Vagina (tissue), 2 donors: Measurements from ENCODE around the gene TMEM234. TPM values are rescaled to one million over a fixed set of nuclear protein-coding genes. Genes with fewer than 3 reads are reported as not detected.

Source experiments
- DNase-seq, 2 donors: peaks; one replicate each; pipeline ENCODE4 v3.0.0-alpha.2; 2017; ENCODE audit errors: extremely low spot score in 2 of 2
- H3K27ac ChIP-seq: fragments of 200-600 bp; sonication (generic); one replicate; pipeline ENCODE4 v1.5.1; 2019
- H3K27me3 ChIP-seq: fragments of 200-600 bp; sonication (generic); one replicate; pipeline ENCODE4 v1.5.1; 2019
- H3K36me3 ChIP-seq, 2 donors: fragments of 200-600 bp; sonication (generic); one replicate each; pipeline ENCODE4 v1.5.1; 2017 to 2019
- H3K4me1 ChIP-seq: fragments of 200-600 bp; sonication (generic); one replicate; pipeline ENCODE4 v1.5.1; 2019
- H3K4me3 ChIP-seq, 2 donors: fragments of 200-600 bp; sonication (generic); 1 replicate in 1 of 2; 2 replicates in 1 of 2; pipeline ENCODE4 v1.5.1; 2016 to 2019
- H3K9me3 ChIP-seq: fragments of 200-600 bp; sonication (generic); one replicate; pipeline ENCODE4 v1.5.1; 2019
- POLR2A ChIP-seq, 2 donors: fragments of 450-650 bp; IDR thresholded peaks; one replicate each; pipeline ENCODE4 v1.6.1; 2017; ENCODE audit warnings: antibody characterized with exemption in 2 of 2, mild to moderate bottlenecking in 2 of 2, moderate library complexity in 2 of 2
- POLR2AphosphoS5 ChIP-seq, 2 donors: sonication (generic); formaldehyde crosslinking; IDR thresholded peaks; one replicate each; pipeline ENCODE4 v1.9.0; 2017; ENCODE audit warnings: antibody characterized with exemption in 2 of 2, mild to moderate bottlenecking in 2 of 2, low read depth in 1 of 2; ENCODE audit not compliant: insufficient read depth in 1 of 2
- intact Hi-C: fragments of 100-400 bp; cut with DNase I; formaldehyde crosslinking; loops from one replicate; pipeline ENCODE4 v1.15.1; 2023
- total RNA-seq: library from RNA; depleted of rRNA; stranded (reverse); fragments of >200 nt; gene quantifications from one replicate; pipeline ENCODE4 v1.2.3, GENCODE V29; 2016
- TF ChIP-seq, protein P1 (sequence below), 3 experiments: fragments of 450-650 bp in 2 of 3; fragments of 200-600 bp in 1 of 3; sonication (generic) in 1 of 3; IDR thresholded peaks; one replicate each; pipeline ENCODE4 v1.5.1; 2017 to 2019; ENCODE audit warnings: antibody characterized with exemption in 3 of 3, mild to moderate bottlenecking in 2 of 3, moderate library complexity in 2 of 3

The TMEM234 gene
- total RNA-seq: 8.3 TPM

DNA sequence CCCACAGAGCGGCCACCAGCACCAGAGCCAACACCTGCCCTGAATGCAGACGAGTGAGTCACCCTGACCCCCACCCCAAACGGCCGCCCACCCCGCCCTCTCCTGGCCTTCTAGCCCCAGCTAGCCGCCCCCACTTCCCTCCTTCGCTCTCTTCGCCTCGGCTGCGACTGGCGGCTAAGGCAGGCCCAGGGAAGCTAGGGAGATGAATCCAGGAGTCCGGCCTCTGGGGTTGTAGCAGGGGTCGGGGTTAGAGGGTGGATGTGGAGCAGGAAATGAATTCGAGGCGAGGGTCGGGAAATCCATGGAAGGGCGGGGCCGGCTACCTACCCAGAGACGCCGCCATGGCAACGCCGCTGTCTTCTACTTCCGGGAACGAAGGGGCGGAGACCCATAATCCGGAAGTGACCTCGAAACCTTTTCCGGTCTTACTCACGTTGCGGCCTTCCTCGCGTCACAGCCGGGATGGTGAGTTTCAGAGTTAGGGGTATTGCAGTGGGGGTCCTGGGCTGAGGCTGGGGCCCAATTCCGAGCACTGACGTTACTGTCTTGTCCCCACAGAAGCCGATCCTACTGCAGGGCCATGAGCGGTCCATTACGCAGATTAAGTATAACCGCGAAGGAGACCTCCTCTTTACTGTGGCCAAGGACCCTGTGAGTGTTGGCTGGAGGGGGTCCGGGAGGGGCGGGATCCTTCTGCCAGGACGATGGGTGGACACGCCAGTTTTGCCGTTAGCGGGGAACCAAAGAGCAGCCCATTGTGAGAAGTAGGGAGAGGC, at the start of gene TMEM234, which contains the start of gene EIF3I:
Gene TMEM234 (minus strand): TSS at position 374 of the 776 bp plus-strand sequence. CDS start 31 bp downstream, at position 343.
Gene EIF3I (plus strand): TSS at position 428 of the 776 bp plus-strand sequence. CDS start 35 bp downstream, at position 463.
- intact Hi-C loops: loop anchor here (10.0 kb wide), 1 partner anchor 173 kb away; the partner anchor contains the start of gene BSDC1
- Histone ChIP-seq H3K27me3 (no peaks in the 10 kb centered on the region), H3K4me1 (peaks cover 28% of the 10 kb centered on the region), H3K4me3 (peak within 1 kb of the TSS; percentile 92 to 95), H3K9me3 (no peaks in the 10 kb centered on the region), H3K36me3 (peaks cover 0 to 31% of the 10 kb centered on the region in 2 donors), H3K27ac (peak within 1 kb of the TSS; percentile 87)
- no peak for DNase-seq
- TF ChIP-seq POLR2AphosphoS5 (IDR thresholded peaks at IDR 0.05; ENCODE audit: insufficient read depth in 1 of 2, low read depth in 1 of 2) (peak; percentile 95), POLR2A (IDR thresholded peaks at IDR 0.05) (peak in 1 of 2 donors; percentile 71)
- TF ChIP-seq, protein P1, sequence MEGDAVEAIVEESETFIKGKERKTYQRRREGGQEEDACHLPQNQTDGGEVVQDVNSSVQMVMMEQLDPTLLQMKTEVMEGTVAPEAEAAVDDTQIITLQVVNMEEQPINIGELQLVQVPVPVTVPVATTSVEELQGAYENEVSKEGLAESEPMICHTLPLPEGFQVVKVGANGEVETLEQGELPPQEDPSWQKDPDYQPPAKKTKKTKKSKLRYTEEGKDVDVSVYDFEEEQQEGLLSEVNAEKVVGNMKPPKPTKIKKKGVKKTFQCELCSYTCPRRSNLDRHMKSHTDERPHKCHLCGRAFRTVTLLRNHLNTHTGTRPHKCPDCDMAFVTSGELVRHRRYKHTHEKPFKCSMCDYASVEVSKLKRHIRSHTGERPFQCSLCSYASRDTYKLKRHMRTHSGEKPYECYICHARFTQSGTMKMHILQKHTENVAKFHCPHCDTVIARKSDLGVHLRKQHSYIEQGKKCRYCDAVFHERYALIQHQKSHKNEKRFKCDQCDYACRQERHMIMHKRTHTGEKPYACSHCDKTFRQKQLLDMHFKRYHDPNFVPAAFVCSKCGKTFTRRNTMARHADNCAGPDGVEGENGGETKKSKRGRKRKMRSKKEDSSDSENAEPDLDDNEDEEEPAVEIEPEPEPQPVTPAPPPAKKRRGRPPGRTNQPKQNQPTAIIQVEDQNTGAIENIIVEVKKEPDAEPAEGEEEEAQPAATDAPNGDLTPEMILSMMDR (IDR thresholded peaks at IDR 0.05): no peak

DNA sequence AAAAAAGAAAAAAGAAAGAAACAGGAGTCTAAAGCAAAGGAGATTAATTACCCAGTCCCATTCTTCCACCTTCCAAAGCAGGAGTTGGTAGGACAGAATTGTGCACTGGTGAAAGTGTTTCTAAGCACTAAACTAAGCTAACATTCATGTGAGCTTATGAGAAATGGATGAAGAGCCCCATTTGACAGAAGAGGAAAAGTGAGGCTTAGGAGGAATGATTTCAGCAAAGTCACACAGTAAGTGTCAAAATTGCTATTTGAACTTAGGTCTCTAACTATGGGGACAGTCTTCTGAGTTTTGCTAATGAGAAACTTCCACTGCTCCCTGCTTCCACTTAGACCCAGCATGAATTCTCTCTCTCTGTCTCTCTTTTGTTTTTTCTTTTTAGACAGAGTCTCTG, 47.6 kb upstream of the TMEM234 start:
- intact Hi-C loops: no loop called here
- no peaks in the 10 kb centered on the region for H3K9me3 ChIP-seq
- TF ChIP-seq, protein P1 (IDR thresholded peaks at IDR 0.05): no peak
- TF ChIP-seq POLR2A (IDR thresholded peaks at IDR 0.05): no peak
- TF ChIP-seq POLR2AphosphoS5 (IDR thresholded peaks at IDR 0.05; ENCODE audit: insufficient read depth in 1 of 2, low read depth in 1 of 2): no peak
- no peaks in the 10 kb centered on the region for H3K4me1 ChIP-seq
- no peak overlapping the region for H3K27ac ChIP-seq
- no peak overlapping the region for H3K4me3 ChIP-seq
- no peaks in the 10 kb centered on the region for H3K36me3 ChIP-seq
- no peak for DNase-seq
- no peaks in the 10 kb centered on the region for H3K27me3 ChIP-seq

DNA sequence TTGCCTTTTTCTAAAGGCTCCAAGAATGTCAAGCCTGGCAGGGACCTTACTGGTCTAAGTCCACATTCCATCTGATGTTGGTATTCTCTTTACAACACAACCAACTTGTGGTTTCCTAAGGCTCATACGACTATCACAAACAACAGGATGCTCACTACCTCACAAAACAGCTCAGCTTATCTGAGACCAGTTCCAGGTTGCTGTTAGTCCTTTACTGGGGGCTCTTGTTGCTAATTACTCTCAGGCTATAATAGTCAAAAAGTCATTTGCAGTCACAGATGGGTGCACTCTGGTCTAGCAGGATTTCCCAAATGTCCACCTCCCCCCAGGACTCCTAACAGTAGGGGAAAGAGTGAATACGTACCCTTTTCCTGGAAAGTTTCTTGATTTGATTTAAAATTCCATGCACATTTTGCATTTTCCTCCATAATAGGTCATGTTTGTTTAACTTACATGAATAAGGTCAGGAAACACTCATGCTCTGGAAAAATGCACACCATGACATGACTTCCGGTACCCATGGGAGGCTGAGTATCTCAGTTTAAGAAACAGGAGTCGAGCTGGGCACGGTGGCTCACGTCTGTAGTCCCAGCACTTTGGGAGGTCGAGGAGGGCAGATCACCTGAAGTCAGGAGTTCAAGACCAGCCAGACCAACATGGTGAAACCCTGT, 44.9 kb upstream of the TMEM234 start:
- intact Hi-C loops: no loop called here
- Histone ChIP-seq H3K36me3 (no peaks in the 10 kb centered on the region), H3K9me3 (no peaks in the 10 kb centered on the region), H3K4me1 (no peaks in the 10 kb centered on the region), H3K4me3 (no peak overlapping the region), H3K27me3 (no peaks in the 10 kb centered on the region), H3K27ac (no peak overlapping the region)
- no peak for DNase-seq
- TF ChIP-seq POLR2A (IDR thresholded peaks at IDR 0.05): no peak
- TF ChIP-seq, protein P1 (IDR thresholded peaks at IDR 0.05): no peak
- TF ChIP-seq POLR2AphosphoS5 (IDR thresholded peaks at IDR 0.05; ENCODE audit: insufficient read depth in 1 of 2, low read depth in 1 of 2): no peak

DNA sequence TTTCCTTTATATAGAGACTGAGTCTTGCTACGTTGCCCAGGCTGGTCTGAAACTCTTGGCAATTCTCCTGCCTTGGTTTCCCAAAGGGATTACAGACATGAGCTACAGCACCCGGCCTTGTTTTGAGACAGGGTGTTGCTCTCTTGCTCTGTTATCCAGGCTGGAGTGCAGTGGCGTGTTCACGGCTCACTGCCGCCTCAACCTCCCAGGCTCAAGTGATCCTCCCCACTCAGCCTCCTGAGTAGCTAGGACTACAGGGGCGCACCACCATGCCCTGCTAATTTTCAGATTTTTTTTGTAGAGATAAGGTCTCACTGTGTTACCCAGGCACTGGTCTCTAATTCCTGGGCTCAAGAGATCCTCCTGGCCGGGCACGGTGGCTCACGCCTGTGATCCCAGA, 43.7 kb upstream of the TMEM234 start:
- Histone ChIP-seq H3K36me3 (no peaks in the 10 kb centered on the region), H3K4me3 (no peak overlapping the region), H3K9me3 (no peaks in the 10 kb centered on the region), H3K27me3 (no peaks in the 10 kb centered on the region), H3K4me1 (no peaks in the 10 kb centered on the region), H3K27ac (no peak overlapping the region)
- intact Hi-C loops: no loop called here
- DNase-seq: no peak
- no peak for TF ChIP-seq POLR2AphosphoS5 (IDR thresholded peaks at IDR 0.05; ENCODE audit: insufficient read depth in 1 of 2, low read depth in 1 of 2)
- TF ChIP-seq, protein P1 (IDR thresholded peaks at IDR 0.05): no peak
